Heart left ventricle (tissue), 13 donors: ENCODE data around the gene ARHGAP26.

Experiments
- POLR2A ChIP-seq, 2 donors: fragments of 450-650 bp; IDR thresholded peaks; one replicate each; pipeline ENCODE4 v1.6.1; 2017; ENCODE audit warnings: antibody characterized with exemption in 2 of 2, mild to moderate bottlenecking in 2 of 2, moderate library complexity in 2 of 2
- TF ChIP-seq, protein P1 (sequence below), 12 donors: fragments of 200-600 bp; sonication (generic) in 4 of 12; IDR thresholded peaks; one replicate each; pipeline versions ENCODE4 v1.5.0 to v1.8.0; 2018 to 2022; ENCODE audit warnings: antibody characterized with exemption in 12 of 12, mild to moderate bottlenecking in 5 of 12
- donor health status: ischemic (EF 13 %, LVEDD 7.1; RV severe dilation, severe dysfunction).
- donor health status: DM: no; HTN: yes; CAD: no.
- donor health status: DM: no; HTN: no; CAD: no.
- donor health status: ischemic (EF 25% LVEDD 6.9; RV normal size, moderate dysfunction).
- donor health status: ischemic (EF 25% LVEDD 5.7; RV mildly dilated, moderate dysfunction).
- donor health status: ischemic (EF 35%, LVEDD 5.7; RV mildly dilated, moderate dysfunction).
- donor health status: nonischemic (EF 11% LVEDD 7.7; RV severe dilation, severe dysfunction).
- donor health status: DM: yes; HTN: yes; CAD: no.
- donor health status: PGD.
- donor health status: ischemic (EF 29% LVEDD 5.4; RV normal size, mild dysfunction).
- donor health status: nonischemic (EF 23%, LVEDD 6.1; RV moderate dilation, normal function).

DNA sequence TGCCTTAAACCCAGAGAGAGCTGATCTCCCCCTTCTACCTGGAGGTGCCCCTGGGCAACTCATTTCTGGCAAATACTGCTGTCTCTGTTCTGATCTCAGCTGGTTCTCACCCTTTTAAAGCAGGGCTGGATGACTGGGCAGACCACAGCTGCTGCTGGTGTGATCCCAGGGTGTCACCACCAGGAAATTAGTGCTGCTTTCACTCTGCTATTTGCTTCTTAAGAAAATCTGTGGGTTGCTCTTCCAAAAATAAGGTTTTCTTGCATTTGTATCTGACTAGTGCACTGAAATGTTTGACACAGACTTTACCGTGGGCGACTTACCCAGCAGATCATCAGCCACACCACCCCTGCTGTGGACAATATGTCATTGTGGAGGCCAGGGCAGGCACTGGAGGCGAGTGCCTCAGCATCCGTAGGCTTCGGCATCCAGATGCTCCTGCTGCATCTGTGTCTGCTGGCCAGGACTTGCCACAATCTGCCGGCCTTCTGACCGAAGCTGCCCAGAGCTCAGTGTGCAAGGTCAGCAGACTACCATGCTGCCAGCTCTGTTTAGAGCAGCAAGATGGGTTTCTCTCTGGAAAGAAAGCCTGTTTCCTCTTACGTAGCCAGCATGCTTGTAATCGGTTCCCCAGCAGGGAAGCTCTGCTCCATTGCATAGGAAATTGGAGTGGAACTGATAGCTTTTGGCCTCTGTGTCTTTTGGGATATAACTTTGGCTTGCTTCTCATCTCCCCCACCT, 13.6 kb downstream of the ARHGAP26 start:
- TF ChIP-seq, protein P1, sequence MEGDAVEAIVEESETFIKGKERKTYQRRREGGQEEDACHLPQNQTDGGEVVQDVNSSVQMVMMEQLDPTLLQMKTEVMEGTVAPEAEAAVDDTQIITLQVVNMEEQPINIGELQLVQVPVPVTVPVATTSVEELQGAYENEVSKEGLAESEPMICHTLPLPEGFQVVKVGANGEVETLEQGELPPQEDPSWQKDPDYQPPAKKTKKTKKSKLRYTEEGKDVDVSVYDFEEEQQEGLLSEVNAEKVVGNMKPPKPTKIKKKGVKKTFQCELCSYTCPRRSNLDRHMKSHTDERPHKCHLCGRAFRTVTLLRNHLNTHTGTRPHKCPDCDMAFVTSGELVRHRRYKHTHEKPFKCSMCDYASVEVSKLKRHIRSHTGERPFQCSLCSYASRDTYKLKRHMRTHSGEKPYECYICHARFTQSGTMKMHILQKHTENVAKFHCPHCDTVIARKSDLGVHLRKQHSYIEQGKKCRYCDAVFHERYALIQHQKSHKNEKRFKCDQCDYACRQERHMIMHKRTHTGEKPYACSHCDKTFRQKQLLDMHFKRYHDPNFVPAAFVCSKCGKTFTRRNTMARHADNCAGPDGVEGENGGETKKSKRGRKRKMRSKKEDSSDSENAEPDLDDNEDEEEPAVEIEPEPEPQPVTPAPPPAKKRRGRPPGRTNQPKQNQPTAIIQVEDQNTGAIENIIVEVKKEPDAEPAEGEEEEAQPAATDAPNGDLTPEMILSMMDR (IDR thresholded peaks at IDR 0.05): peak in 1 of 12 donors; percentile 14
- no peak for TF ChIP-seq POLR2A (IDR thresholded peaks at IDR 0.05)
